Myocyte (in vitro differentiated cells): ENCODE results near the gene KLHL5. TPM values are rescaled to one million over a fixed set of nuclear protein-coding genes. Genes with fewer than 3 reads are reported as not detected.

Experiments used
- total RNA-seq: library from RNA; depleted of rRNA; stranded (reverse); fragments of >200 nt; gene quantifications from 2 replicates; pipeline ENCODE4 v1.2.3, GENCODE V29; 2014

The KLHL5 gene
- total RNA-seq, 1 donor from 2014 or later: 53.6 TPM

Other genes with a start within 250 kb of the KLHL5 start
- 2.4 and 3.5 TPM in 2 replicates for gene TLR6, start 205.4 kb upstream of the KLHL5 start, total RNA-seq
- gene FAM114A1, start 194.4 kb upstream of the KLHL5 start, total RNA-seq: 151 and 250 TPM in 2 replicates
- not detected in 2 replicates for gene TMEM156, start 29.8 kb upstream of the KLHL5 start, total RNA-seq
- gene WDR19, start 120.3 kb downstream of the KLHL5 start, total RNA-seq: 25.9 and 35.1 TPM in 2 replicates